ENCODE results near the gene KRTAP9-7.

DNA sequence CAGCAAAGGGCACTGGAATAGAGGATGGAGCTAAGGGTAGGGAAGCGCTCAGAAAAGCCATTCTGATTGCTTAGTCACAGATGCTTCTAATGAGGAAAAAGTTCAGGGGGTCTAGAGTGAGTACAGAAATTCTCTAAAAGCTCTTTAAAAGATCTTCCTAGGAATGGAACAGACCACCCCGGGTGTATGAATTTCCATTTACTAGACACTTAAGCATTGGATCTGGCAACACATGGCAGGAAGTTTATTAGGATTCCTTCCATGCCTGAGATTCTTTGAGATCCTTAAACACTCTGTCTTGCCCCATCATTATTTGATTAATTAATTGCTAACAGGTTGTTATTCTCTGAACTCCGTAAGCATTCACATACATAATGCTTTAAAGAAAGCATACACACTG lies 8.5 kb downstream of the KRTAP9-7 start:
- TF ChIP-seq, protein P1, sequence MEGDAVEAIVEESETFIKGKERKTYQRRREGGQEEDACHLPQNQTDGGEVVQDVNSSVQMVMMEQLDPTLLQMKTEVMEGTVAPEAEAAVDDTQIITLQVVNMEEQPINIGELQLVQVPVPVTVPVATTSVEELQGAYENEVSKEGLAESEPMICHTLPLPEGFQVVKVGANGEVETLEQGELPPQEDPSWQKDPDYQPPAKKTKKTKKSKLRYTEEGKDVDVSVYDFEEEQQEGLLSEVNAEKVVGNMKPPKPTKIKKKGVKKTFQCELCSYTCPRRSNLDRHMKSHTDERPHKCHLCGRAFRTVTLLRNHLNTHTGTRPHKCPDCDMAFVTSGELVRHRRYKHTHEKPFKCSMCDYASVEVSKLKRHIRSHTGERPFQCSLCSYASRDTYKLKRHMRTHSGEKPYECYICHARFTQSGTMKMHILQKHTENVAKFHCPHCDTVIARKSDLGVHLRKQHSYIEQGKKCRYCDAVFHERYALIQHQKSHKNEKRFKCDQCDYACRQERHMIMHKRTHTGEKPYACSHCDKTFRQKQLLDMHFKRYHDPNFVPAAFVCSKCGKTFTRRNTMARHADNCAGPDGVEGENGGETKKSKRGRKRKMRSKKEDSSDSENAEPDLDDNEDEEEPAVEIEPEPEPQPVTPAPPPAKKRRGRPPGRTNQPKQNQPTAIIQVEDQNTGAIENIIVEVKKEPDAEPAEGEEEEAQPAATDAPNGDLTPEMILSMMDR (conservative IDR thresholded peaks at IDR 0.05): no peak
- no peak for TF ChIP-seq EZH2 (IDR thresholded peaks at IDR 0.05; ENCODE audit: low read depth)

Data from PC-9 (cell line).